A549 (cell line): ENCODE measurements around the gene CORO2B.

Experiments
- CBX8 ChIP-seq: fragments of 200-600 bp; sonication (generic); IDR thresholded peaks from 2 replicates; pipeline ENCODE4 v1.6.1; 2016
- CEBPB ChIP-seq, 2 experiments: fragments of >200 bp in 1 of 2; sonication (Bioruptor Twin) in 1 of 2; formaldehyde crosslinking in 1 of 2; IDR thresholded peaks; 2 replicates each; pipeline ENCODE4 v1.6.1; 2012 to 2016
- CHD2 ChIP-seq: fragments of 150-350 bp; IDR thresholded peaks from 2 replicates; pipeline ENCODE4 v1.6.1; 2014; ENCODE audit warnings: low read length; ENCODE audit not compliant: partially characterized antibody
- MAZ ChIP-seq: fragments of 150-350 bp; IDR thresholded peaks from 2 replicates; pipeline ENCODE4 v1.6.1; 2014; ENCODE audit warnings: antibody characterized with exemption, low read depth, low read length, borderline replicate concordance
- TF ChIP-seq, protein P1 (sequence below): fragments of >200 bp; sonication (Bioruptor Twin); formaldehyde crosslinking; IDR thresholded peaks from 3 replicates; pipeline ENCODE4 v1.5.1; 2016
- TF ChIP-seq, protein P2 (sequence below): fragments of 200-600 bp; sonication (generic); IDR thresholded peaks from 2 replicates; pipeline ENCODE4 v1.6.1; 2016; ENCODE audit warnings: antibody characterized with exemption, mild to moderate bottlenecking, moderate library complexity

DNA sequence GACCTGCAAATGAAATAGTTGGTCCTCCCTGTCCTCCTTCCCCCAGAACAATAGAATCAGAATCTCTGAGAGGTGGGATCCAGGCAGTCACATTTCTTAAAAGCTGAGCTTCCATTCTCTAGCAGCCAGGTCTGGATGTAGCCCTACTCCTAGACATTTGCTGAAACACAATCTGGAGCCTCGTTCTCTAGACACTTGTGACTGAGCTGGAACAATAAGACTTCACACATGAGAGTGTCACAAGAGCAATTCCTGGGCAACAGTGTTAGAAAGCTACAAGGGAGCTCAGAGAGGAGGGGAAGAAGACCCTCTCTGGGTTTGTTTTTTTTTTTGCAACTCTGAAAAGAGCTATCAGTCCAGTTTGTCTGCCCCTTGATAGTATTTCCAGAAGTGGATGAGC, 14.5 kb downstream of the CORO2B start:
- TF ChIP-seq, protein P1, sequence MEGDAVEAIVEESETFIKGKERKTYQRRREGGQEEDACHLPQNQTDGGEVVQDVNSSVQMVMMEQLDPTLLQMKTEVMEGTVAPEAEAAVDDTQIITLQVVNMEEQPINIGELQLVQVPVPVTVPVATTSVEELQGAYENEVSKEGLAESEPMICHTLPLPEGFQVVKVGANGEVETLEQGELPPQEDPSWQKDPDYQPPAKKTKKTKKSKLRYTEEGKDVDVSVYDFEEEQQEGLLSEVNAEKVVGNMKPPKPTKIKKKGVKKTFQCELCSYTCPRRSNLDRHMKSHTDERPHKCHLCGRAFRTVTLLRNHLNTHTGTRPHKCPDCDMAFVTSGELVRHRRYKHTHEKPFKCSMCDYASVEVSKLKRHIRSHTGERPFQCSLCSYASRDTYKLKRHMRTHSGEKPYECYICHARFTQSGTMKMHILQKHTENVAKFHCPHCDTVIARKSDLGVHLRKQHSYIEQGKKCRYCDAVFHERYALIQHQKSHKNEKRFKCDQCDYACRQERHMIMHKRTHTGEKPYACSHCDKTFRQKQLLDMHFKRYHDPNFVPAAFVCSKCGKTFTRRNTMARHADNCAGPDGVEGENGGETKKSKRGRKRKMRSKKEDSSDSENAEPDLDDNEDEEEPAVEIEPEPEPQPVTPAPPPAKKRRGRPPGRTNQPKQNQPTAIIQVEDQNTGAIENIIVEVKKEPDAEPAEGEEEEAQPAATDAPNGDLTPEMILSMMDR, result no peak
- no peak for TF ChIP-seq CHD2
- TF ChIP-seq CEBPB (IDR thresholded peaks at IDR 0.05), result no peak
- TF ChIP-seq MAZ, result no peak
- TF ChIP-seq CBX8, result no peak
- TF ChIP-seq, protein P2, sequence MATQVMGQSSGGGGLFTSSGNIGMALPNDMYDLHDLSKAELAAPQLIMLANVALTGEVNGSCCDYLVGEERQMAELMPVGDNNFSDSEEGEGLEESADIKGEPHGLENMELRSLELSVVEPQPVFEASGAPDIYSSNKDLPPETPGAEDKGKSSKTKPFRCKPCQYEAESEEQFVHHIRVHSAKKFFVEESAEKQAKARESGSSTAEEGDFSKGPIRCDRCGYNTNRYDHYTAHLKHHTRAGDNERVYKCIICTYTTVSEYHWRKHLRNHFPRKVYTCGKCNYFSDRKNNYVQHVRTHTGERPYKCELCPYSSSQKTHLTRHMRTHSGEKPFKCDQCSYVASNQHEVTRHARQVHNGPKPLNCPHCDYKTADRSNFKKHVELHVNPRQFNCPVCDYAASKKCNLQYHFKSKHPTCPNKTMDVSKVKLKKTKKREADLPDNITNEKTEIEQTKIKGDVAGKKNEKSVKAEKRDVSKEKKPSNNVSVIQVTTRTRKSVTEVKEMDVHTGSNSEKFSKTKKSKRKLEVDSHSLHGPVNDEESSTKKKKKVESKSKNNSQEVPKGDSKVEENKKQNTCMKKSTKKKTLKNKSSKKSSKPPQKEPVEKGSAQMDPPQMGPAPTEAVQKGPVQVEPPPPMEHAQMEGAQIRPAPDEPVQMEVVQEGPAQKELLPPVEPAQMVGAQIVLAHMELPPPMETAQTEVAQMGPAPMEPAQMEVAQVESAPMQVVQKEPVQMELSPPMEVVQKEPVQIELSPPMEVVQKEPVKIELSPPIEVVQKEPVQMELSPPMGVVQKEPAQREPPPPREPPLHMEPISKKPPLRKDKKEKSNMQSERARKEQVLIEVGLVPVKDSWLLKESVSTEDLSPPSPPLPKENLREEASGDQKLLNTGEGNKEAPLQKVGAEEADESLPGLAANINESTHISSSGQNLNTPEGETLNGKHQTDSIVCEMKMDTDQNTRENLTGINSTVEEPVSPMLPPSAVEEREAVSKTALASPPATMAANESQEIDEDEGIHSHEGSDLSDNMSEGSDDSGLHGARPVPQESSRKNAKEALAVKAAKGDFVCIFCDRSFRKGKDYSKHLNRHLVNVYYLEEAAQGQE, result no peak
